Activated CD4-positive, alpha-beta T cell treated with anti-CD3 and anti-CD28 coated beads, Interleukin-2, amount 10 ng/mL, durations not matched to agents 24 days and 14 days (primary cell): ENCODE results near the gene SPG21. TPM values are rescaled to one million over a fixed set of nuclear protein-coding genes. Genes with fewer than 3 reads are reported as not detected.
A peak's percentile ranks its signal among the peaks of the same experiment; 100 is the strongest.

ENCODE experiments used
- DNase-seq: peaks from one replicate; pipeline ENCODE4 v3.0.0; 2022
- H3K27ac Mint-ChIP-seq: one replicate; pipeline ENCODE4 v1.8.0; 2022; ENCODE audit warnings: mild to moderate bottlenecking, mixed read lengths
- H3K27me3 Mint-ChIP-seq: one replicate; pipeline ENCODE4 v1.8.0; 2022; ENCODE audit warnings: mixed read lengths
- H3K36me3 Mint-ChIP-seq: one replicate; pipeline ENCODE4 v1.8.0; 2022; ENCODE audit warnings: low read depth, mild to moderate bottlenecking, mixed read lengths
- H3K4me1 Mint-ChIP-seq: one replicate; pipeline ENCODE4 v1.8.0; 2021; ENCODE audit warnings: mixed read lengths
- H3K4me3 Mint-ChIP-seq: one replicate; pipeline ENCODE4 v1.8.0; 2022; ENCODE audit warnings: mild to moderate bottlenecking, moderate library complexity, mixed read lengths
- H3K9me3 Mint-ChIP-seq: one replicate; pipeline ENCODE4 v1.8.0; 2021; ENCODE audit warnings: mixed read lengths
- intact Hi-C: fragments of 100-400 bp; cut with micrococcal nuclease; formaldehyde crosslinking; loops from one replicate; pipeline ENCODE4 v1.15.1; 2023
- total RNA-seq: library from RNA; stranded (reverse); gene quantifications from 2 replicates; pipeline ENCODE4 v1.2.3, GENCODE V29; 2022

The SPG21 gene, protein sequence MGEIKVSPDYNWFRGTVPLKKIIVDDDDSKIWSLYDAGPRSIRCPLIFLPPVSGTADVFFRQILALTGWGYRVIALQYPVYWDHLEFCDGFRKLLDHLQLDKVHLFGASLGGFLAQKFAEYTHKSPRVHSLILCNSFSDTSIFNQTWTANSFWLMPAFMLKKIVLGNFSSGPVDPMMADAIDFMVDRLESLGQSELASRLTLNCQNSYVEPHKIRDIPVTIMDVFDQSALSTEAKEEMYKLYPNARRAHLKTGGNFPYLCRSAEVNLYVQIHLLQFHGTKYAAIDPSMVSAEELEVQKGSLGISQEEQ
- total RNA-seq, result 70.4 and 76.2 TPM in 2 replicates

DNA sequence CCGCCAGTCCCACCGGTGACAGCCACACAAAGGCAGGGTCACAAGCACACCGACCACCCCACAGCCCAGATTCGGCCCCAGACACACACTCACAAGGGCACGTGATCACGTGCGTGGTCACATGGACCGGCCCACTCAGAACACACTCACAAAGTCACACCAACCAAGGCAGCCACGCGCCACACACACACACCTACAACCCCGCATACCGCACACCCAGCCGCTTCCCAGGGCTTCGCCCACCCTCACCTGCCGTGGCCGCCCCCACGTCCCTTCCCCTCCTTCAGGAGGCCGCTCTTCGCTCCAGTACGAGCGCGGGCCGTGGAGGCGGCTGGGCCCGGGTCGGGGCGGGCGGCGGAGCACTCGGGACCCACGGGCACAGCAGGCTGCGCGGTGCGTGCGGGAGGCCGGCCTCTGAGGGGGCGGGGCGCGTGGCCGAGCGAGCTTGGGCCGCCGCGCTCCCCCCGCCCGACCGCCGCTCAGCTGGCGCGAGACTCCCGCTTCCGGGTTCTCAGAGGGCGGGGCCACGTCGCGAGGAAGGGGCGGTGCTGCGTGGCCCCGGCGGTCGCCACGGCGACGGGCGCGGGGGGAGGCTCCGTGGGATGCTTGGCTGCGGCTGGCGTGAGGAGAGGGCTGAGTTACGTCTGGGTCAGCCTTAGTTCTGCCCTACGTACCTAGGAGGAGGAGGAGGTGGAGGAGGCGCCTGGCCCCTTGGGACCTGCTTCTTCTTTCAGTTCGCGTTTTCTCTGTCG is at the start of gene SPG21:
SPG21 (minus strand) TSS at position 499 of the 752 bp plus-strand sequence. CDS start 6,345 bp downstream, outside the sequence.
- intact Hi-C loops, result loop anchor here (5.0 to 10.0 kb wide), 3 partner anchors 97 to 145 kb away; partner anchors contain the start of genes PDCD7 and PLEKHO2
- peak within 1 kb of the TSS; percentile 94 for H3K4me3 Mint-ChIP-seq
- no peaks in the 10 kb centered on the region for H3K9me3 Mint-ChIP-seq
- DNase-seq, result peak; percentile 98
- peaks cover 42% of the 10 kb centered on the region for H3K4me1 Mint-ChIP-seq
- peaks cover 17% of the 10 kb centered on the region for H3K36me3 Mint-ChIP-seq
- H3K27ac Mint-ChIP-seq, result peak within 1 kb of the TSS; percentile 89
- H3K27me3 Mint-ChIP-seq, result no peaks in the 10 kb centered on the region

DNA sequence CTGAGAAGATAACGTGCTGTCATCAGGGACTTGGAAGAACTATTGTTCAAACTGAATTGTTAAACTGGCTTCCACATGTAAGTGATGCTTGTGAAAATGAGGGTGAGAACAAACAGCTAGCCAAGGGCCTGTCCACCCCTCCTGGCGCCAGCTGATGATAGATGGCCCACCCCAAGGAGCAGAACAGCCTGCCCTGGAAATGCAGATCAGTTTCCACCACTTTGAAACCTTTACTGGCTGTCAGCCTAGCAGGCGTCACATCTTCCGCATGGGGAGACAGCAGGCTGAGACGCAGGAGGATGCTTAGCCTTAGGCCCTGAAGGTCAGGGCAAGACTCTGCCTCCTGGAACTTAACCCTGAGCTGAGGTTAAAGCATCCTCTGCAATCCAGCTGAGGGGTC is 49.1 kb upstream of the SPG21 start:
- intact Hi-C loops, result no loop called here
- H3K27me3 Mint-ChIP-seq, result no peaks in the 10 kb centered on the region
- no peaks in the 10 kb centered on the region for H3K9me3 Mint-ChIP-seq
- H3K4me3 Mint-ChIP-seq, result no peak overlapping the region
- H3K27ac Mint-ChIP-seq, result no peak overlapping the region
- H3K36me3 Mint-ChIP-seq, result no peaks in the 10 kb centered on the region
- peaks cover under 1% of the 10 kb centered on the region for H3K4me1 Mint-ChIP-seq
- no peak for DNase-seq

DNA sequence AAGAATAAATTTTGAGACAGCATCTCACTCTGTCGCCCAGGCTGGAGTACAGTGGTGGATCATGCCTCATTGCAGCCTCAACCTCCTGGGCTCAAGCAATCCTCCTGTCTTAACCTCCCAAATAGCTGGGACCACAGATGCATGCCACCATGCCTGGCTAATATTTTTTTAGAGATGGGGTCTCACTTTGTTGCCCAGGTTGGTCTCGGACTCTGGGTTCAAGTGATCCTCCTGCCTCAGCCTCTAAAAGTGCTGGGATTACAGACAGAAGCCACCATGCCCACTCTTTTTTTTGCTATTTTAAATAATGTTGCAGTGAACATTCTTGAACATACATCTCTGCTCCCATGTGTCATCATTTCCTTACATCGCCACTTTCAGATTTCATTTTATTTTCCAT is 48.7 kb upstream of the SPG21 start:
- Mint-ChIP-seq H3K4me3 (no peak overlapping the region), H3K36me3 (no peaks in the 10 kb centered on the region), H3K4me1 (peaks cover 3% of the 10 kb centered on the region), H3K27me3 (no peaks in the 10 kb centered on the region), H3K9me3 (no peaks in the 10 kb centered on the region), H3K27ac (no peak overlapping the region)
- no peak for DNase-seq
- intact Hi-C loops, result no loop called here

DNA sequence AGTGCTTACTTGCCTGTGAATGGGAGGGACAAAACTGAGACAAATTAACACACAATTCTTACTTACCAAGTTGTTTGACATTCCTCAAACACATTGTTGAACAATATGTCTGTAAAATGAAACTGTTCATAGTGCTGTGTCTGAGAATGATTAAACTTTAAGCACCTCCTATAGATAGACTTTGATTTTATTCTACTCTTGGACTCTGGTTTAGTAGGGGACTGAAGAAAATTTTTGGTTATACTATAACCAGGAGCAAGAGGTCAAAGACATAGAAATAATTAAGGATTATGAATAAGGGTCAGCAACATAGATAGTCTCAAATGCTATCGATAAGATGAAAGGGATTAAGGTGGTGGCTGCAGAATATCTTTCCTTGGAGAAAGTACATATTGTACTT is 47.6 kb upstream of the SPG21 start:
- H3K9me3 Mint-ChIP-seq, result no peaks in the 10 kb centered on the region
- intact Hi-C loops, result no loop called here
- H3K27me3 Mint-ChIP-seq, result peaks cover 3% of the 10 kb centered on the region
- peaks cover 7% of the 10 kb centered on the region for H3K4me1 Mint-ChIP-seq
- no peaks in the 10 kb centered on the region for H3K36me3 Mint-ChIP-seq
- H3K27ac Mint-ChIP-seq, result no peak overlapping the region
- H3K4me3 Mint-ChIP-seq, result no peak overlapping the region
- no peak for DNase-seq

DNA sequence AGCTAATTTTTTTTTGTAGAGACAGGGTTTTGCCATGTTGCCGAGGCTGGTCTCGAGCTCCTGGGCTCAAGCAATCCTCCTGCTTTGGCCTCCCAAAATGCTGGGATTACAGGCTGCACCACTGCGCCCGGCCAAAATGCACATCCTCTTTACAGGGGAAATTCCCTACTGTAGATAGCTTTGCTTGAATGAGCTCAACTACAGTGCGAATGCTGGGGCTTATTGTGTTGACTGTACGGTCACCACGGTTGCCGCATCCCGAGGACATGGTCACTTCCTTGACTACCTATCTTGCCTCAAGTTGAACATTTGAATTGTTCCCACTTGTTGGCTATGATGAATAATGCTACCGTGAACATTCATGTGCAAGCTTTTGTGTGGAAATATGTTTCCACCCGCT is 45.0 kb upstream of the SPG21 start:
- DNase-seq, result no peak
- H3K36me3 Mint-ChIP-seq, result no peaks in the 10 kb centered on the region
- intact Hi-C loops, result loop anchor here (5.0 kb wide), 1 partner anchor 268 kb away; the partner anchor contains the start of gene RNU5B-1
- peaks cover 16% of the 10 kb centered on the region for H3K27me3 Mint-ChIP-seq
- H3K4me1 Mint-ChIP-seq, result peaks cover 12% of the 10 kb centered on the region
- H3K9me3 Mint-ChIP-seq, result no peaks in the 10 kb centered on the region
- no peak overlapping the region for H3K4me3 Mint-ChIP-seq
- H3K27ac Mint-ChIP-seq, result no peak overlapping the region

DNA sequence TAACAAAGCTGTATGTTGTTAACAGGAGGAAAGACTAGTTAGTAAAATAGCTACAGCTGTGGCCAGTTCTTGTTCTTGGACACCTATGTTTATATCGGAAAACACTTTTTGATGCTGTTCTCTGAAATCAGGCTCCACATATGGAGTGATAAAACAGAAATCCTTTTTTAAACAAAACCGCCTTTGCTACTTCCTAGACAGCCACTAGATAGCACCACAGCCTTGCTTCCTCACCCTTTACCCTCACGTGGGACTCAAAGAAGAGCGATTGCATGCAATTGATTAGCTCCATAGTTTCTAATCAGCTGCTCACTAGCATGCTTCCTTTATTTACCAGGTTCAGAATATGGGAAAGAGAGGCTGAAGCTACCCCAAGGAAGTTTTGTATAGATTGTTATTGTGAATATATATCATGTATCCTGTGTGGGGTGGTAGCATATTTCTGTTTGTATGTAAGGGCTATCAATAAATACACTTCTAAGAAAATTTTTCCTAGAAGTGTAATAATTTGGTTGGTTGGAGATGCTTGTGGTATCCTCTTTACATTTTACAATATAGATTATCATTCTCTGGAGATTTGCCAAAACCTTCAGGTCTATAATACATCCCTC is 44.0 kb upstream of the SPG21 start:
- intact Hi-C loops, result loop anchor here (1.0 to 5.0 kb wide), 2 partner anchors 45 to 269 kb away; partner anchors contain the start of gene RNU5B-1
- Mint-ChIP-seq H3K27me3 (peaks cover 16% of the 10 kb centered on the region), H3K36me3 (no peaks in the 10 kb centered on the region), H3K27ac (no peak overlapping the region), H3K4me3 (no peak overlapping the region), H3K9me3 (no peaks in the 10 kb centered on the region), H3K4me1 (peaks cover 13% of the 10 kb centered on the region)
- peak; percentile 75 for DNase-seq

DNA sequence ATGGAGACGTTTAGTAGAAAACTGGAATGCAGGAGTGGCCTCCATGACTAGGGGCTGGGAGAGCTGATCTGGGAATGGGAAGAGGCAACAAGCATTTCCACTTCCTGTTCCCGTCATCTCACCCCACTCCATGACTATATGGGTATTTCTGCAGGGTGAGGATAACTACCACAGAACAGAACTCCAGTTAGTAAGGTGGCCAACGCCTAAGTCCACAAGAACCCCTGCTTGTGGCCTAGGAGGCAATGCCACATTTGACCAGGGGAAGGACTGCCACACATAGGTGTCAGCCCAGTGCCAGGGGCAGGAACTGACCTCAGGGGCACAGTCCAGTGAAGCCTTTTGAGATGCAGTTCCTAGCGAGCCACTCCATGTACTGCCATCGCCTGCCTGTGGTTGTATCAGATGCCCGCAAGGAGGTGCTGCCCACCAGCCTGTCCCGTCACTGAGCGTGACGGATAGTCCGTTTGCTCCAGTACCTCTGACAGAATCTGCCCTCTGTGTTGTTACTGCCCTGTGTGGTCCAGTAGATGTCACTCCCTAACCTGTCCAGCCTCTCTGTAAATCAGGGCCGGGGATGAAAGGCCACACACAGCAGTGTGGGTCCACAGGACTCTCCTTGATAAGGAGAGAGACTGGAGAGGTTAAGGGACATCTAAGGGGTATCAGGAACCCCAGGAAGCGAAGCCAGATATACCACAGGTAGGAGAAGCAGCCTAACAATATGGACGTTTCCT is 43.3 kb upstream of the SPG21 start:
- H3K4me1 Mint-ChIP-seq, result peaks cover 19% of the 10 kb centered on the region
- H3K36me3 Mint-ChIP-seq, result peaks cover 3% of the 10 kb centered on the region
- H3K27ac Mint-ChIP-seq, result no peak overlapping the region
- H3K4me3 Mint-ChIP-seq, result no peak overlapping the region
- peaks cover 16% of the 10 kb centered on the region for H3K27me3 Mint-ChIP-seq
- intact Hi-C loops, result loop anchor here (1.0 to 5.0 kb wide), 2 partner anchors 45 to 269 kb away; partner anchors contain the start of gene RNU5B-1
- peak; percentile 75 for DNase-seq
- no peaks in the 10 kb centered on the region for H3K9me3 Mint-ChIP-seq

DNA sequence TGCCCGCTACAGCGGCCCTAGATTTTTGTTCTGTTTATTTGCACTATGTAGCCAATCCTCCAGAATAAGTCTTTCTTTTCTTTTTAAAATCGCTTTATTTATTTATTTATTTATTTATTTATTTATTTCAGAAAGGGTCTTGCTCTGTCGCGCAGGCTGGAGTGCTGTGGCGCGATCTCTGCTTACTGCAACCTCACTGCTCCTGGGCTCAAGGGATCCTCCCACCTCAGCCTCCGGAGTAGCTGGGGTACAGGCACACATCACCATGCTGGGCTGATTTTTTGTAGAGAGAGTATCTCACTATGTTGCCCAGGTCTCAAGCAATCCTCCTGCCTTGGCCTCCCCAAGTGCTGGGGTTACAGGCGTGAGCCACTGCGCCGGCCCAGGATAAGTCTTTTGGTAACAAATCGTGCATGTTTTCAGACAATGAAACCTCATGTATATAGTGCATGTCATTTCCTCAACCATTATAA is 40.1 kb upstream of the SPG21 start:
- intact Hi-C loops, result loop anchor here (5.0 kb wide), 1 partner anchor 273 kb away; the partner anchor contains the start of gene RNU5B-1
- DNase-seq, result no peak
- peak overlapping the region; percentile 67 for H3K4me3 Mint-ChIP-seq
- peaks cover 19% of the 10 kb centered on the region for H3K36me3 Mint-ChIP-seq
- peaks cover 16% of the 10 kb centered on the region for H3K27me3 Mint-ChIP-seq
- peaks cover 22% of the 10 kb centered on the region for H3K4me1 Mint-ChIP-seq
- H3K9me3 Mint-ChIP-seq, result no peaks in the 10 kb centered on the region
- H3K27ac Mint-ChIP-seq, result peak overlapping the region; percentile 58

DNA sequence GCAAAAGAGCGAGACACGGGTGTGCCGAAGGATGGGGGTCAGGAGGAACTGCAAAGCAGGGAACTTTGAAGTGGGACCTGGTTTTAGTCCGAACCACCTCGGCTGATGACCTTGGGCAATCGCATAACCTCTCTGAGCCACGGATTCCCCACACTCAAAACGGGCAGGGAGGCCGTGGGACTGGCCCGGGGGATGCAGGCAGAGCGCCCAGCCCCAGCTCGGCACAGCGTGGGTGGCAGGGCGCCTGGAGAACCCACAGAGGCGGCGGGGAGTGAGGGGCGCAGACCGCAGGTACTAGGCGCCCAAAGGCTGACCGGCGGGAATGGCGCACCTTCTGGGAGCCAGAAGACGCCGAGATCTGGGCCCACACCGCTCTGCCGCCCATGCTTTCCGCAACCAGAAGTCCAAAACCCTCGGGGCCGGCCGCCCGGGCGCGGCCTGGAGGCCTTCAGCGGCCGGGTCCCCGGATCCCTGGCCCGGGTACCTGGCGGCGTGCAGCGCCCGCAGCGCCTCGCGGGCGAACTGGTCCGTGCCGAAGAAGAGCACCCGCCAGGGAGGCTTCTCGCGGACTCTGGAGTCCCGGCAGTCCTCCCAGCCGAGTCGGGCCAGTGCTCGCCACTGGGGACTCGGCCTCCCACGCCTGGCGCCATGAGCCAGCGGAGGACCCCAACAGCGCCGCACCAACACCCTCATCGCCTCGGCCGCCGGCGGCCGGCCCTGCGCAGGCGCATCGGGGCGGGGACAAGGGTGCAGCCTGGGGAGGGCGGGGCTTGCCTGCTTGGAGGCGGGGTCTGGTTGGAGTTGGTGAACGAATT is 39.4 kb upstream of the SPG21 start, which contains the start of gene MTFMT:
MTFMT (minus strand) TSS at position 719 of the 815 bp plus-strand sequence; CDS start at position 693, 26 bp downstream.
- intact Hi-C loops, result no loop called here
- H3K27me3 Mint-ChIP-seq, result peaks cover 16% of the 10 kb centered on the region
- peaks cover 22% of the 10 kb centered on the region for H3K4me1 Mint-ChIP-seq
- peak within 1 kb of the TSS; percentile 94 for H3K27ac Mint-ChIP-seq
- peaks cover 23% of the 10 kb centered on the region for H3K36me3 Mint-ChIP-seq
- peak; percentile 97 for DNase-seq
- peak within 1 kb of the TSS; percentile 93 for H3K4me3 Mint-ChIP-seq
- no peaks in the 10 kb centered on the region for H3K9me3 Mint-ChIP-seq

DNA sequence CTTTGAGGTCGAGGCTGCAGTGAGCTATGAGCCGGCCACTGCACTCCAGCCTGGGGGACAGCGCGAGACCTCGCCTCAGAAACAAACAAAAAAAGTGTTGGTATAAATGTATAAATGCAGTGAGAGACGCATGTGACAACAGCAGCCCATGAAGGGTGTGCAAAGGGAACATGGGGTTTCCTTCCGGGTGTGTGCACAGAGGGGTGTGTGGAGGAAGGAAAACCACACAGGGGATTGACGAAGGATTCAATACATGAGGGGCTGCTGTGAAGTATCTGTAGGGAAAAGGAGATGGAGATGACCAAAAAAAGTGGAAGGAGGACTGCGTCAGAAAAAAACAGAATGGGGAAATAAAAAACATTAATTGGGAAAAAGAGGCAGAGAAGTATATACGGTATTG is 38.6 kb upstream of the SPG21 start:
- DNase-seq, result peak; percentile 68
- Mint-ChIP-seq H3K27ac (peak overlapping the region; percentile 94), H3K27me3 (peaks cover 15% of the 10 kb centered on the region), H3K4me3 (peak overlapping the region; percentile 93), H3K4me1 (peaks cover 19% of the 10 kb centered on the region), H3K9me3 (no peaks in the 10 kb centered on the region), H3K36me3 (peaks cover 23% of the 10 kb centered on the region)
- intact Hi-C loops, result no loop called here

DNA sequence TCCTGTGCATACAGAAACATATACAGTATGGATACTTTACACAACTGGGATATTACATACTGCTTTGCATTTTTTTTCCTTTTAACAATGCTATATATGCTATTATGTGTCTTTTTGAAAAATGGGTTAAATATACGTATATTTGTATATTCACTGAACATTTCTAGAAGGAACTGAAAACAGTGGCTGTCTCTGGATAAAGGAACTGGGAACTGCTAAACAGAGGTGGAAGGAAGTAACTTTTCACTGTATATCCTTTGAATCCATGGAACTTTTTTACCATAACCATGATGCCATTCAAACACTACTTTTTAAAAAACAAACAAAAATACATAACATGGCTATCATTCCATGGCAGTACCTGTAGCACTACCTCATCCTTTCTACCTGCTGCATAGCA is 37.9 kb upstream of the SPG21 start:
- Mint-ChIP-seq H3K4me1 (peaks cover 15% of the 10 kb centered on the region), H3K27ac (no peak overlapping the region), H3K27me3 (peaks cover 13% of the 10 kb centered on the region), H3K9me3 (no peaks in the 10 kb centered on the region), H3K36me3 (peaks cover 23% of the 10 kb centered on the region), H3K4me3 (peak overlapping the region; percentile 93)
- intact Hi-C loops, result no loop called here
- DNase-seq, result no peak

DNA sequence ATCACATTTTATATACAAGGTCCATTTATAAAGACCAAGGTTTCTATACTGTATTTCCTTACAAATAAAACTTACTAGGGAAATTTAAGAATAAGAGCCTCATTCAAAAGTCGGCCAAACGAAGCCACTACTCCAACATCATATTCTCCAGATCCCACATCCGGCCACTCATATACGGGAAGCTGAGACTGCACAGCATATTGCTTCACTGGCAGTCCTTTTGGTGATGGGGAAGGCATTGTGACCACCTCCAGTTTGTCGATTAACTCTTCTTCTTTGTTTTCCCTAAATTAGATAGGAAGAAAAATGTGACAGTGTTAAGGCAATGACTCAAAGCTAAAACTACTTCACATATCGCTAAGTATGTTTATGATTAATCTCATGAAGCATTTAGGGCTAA is 37.0 kb upstream of the SPG21 start:
- peaks cover 23% of the 10 kb centered on the region for H3K36me3 Mint-ChIP-seq
- DNase-seq, result no peak
- intact Hi-C loops, result no loop called here
- H3K27ac Mint-ChIP-seq, result no peak overlapping the region
- peaks cover 15% of the 10 kb centered on the region for H3K4me1 Mint-ChIP-seq
- no peaks in the 10 kb centered on the region for H3K9me3 Mint-ChIP-seq
- H3K4me3 Mint-ChIP-seq, result no peak overlapping the region
- peaks cover 7% of the 10 kb centered on the region for H3K27me3 Mint-ChIP-seq
